ENCODE results near the gene SS18L1.

Gene SS18L1

DNA sequence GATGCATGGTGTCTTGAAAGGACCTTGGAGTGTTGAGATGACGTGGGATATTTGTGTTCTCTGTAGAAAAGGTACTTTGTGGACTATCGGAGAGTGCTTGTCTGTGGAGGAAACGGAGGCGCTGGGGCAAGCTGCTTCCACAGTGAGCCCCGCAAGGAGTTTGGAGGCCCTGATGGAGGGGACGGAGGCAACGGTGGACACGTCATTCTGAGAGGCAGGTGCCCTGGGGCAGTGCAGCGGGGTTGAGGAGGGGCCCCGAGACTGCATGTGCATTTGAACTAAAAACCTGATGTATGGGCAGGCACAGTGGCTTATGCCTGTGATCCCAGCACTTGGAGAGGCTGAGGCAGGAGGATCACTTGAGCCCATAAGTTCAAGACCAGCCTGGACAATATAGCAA, 52.2 kb downstream of the SS18L1 start:
- no peak for DNase-seq (ENCODE audit: low read depth)

GRCh38 chr20:62196286-62196685, 52.7 kb downstream of the SS18L1 start:
- no peak for DNase-seq (ENCODE audit: low read depth)

DNA sequence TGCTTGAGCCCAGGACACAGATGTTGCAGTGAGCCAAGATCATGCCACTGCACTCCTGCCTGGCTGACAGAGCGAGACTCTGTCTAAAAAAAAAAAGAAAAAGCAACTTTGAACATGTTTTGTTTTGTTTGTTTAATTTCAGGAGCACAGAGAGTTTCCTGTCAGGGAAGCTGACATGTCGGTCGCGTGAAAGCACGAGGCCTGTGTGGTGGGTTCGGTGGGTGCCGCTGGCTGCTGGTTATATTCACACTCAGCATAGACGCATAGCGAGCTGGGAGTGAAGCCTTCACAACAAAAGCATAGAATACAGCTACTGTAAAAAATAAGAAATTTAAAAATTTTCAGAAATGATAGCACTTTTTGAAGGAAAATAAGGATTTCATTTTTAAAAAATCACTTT, 53.7 kb downstream of the SS18L1 start:
- DNase-seq (ENCODE audit: low read depth): no peak

DNA sequence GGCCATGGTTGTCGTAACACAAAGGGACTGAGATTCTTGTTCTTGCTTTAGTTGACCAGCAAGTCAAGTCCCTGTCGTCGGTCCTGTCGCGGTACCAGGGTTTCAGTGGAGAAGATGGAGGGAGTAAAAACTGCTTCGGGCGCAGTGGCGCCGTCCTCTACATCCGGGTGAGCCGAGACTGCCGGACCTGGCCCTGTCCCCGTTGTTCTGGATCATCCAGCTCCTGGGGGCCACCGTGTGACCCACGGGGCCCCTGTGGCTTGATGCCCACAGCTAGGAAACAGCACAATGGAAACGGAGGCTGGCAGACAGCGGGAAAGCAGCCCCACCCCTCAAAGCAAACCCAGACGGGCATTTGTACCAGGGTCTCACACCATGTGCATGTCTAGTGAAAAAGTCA, 54.2 kb downstream of the SS18L1 start:
- DNase-seq (ENCODE audit: low read depth): no peak

DNA sequence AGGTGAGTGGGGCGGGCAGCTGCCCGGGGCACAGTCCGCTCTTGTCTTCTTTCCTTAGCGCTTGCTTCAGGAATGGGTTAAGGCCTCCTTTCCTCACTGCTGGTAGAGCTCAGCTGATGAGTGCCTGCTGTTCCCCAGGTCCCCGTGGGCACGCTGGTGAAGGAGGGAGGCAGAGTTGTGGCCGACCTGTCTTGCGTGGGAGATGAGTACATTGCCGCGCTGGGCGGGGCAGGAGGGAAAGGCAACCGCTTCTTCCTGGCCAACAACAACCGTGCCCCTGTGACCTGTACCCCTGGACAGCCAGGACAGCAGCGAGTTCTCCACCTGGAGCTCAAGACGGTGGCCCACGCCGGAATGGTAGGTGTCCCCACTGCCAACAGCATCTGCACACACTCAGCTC, 54.9 kb downstream of the SS18L1 start:
- no peak for DNase-seq (ENCODE audit: low read depth)

- DNase-seq (ENCODE audit: low read depth): no peak
Observed at GRCh38 chr20:62198931-62199330, 55.4 kb downstream of the SS18L1 start.

GRCh38 chr20:62200491-62201172, 57.1 kb downstream of the SS18L1 start:
- DNase-seq (ENCODE audit: low read depth): no peak

DNA sequence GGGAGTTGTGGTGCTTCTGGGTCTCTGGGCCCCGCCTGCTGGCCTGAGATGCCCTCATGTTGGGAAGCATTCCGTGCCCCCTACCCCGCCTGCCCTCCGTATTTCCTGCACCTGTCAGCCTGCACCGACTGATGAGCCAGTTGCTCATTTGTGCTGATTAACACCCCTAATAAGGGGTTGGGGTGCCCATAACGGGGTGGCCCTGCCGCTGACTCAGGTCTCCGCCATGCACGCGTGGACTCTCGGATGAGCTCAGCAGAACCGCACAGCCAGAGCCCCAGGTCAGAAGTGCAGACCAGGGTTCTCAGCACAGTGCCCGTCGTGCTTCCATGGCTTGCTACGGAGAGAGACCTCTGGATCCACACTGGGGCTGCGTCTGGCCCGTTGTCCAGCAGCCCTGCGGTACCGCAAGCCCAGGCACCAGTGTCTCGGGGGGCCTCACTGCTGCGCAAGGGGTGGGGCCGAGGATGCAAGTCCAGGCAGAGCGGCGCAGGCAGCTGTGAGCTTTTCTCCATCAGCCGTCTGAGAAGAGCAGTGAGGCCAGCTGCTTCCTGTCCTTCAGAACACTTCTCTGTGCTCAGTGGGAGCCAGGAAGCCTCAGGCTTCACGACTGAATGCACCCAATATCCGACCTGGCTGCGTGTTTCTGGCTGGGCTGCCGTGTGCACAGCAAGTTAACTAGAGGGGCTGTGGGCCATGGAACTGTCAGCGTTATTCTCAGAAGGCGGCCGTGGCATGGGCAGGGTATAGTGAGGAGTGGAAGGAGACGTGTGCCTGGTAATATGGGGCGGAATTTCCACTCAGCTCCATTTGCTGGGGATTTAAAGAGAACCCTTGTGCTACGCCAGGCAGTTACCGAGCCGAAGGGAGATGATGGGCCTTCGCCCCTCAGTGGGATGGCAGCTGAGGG, 57.9 kb downstream of the SS18L1 start:
- DNase-seq (ENCODE audit: low read depth): no peak

- DNase-seq (ENCODE audit: low read depth): no peak
Observed at GRCh38 chr20:62202083-62202395, 58.5 kb downstream of the SS18L1 start.

DNA sequence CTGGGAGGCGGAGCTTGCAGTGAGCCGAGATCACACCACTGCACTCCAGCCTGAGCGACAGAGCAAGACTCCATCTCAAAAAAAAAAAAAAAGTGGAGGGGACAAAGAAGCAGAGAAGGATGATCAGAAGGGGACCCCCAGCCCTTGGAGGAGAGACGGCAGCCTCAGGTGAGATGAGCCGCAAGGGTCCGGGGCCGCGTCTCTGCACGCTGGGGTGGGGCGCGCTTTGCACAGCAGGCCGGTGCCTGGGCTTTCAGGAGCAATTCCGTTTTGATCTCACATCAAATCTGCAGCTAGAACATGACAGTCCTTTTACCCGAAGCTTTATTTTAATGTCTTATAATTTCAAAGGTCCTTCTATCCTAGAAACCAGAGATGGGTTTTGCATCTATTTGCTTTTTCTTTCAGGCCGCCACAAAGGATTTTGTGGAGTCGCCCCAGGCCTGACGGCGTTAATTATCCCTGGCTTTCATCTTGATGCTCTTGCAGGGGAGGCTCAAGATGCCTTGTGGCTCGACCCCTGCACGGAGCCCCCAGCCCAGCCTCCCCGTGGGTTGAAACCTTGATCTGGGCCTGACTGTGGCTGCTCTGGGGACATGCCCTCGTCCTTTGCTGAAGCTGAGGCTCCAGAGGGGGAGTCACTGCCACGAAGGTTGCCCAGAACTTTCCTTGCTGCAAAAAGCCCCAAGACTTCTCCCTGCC, 59.3 kb downstream of the SS18L1 start:
- DNase-seq (ENCODE audit: low read depth): no peak

- no peak for DNase-seq (ENCODE audit: low read depth)
Observed at GRCh38 chr20:62203378-62204030, 59.9 kb downstream of the SS18L1 start.

GRCh38 chr20:62205618-62206387, 62.2 kb downstream of the SS18L1 start:
- DNase-seq (ENCODE audit: low read depth): no peak

DNA sequence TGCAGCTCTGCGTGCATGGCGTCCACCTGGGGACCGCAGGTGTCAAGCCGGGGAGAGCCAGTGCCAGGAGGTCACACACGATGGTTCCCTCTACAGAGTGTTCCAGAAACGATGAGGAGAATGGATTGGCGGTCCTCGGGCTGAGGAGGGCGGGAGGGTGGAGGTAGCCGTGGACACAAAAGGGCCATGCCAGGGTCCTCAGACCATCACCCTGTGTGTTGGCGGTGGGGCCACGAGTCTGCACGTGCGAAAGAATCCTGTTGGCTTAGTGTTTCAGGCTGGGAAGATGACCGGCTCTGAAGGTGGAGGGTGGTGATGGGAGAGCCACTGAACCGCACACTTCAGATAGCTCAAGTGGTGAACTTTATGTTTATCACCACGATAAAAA, 62.8 kb downstream of the SS18L1 start:
- DNase-seq (ENCODE audit: low read depth): no peak

DNA sequence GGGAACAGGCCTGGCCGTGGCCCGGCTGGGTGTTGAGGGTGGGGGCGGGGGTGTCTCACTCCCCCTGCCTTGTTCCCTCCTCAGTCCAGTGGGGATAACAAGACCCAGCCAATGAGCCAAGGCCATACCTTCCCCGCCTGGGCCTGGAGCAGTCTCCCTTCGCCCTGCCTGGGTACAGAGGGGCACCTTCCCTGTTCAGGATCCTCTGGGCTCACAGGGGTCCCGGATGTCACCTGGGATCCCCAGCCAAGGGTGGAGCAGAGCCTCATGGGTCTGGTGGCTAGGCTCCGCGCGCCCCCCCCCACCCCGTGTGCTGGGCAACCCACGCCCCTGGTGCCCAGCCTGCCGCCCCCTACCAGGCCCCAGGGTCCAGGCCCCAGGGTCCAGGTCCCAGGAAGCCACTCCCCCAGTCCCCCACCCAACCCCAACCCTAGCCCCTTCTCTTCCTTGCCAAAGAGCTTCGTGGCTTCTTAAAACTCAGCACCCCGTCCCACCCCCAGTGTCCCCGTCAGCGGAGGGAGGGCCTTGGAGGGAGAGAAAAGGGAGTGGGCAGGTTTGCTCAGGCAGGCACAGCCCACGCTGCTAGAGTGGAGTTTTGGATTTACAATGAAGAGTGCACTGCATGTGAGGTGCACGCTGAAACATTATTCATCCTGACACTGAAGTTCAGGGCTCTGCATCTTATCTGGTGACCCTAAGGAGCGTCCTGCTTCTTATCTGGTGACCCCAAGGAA, 64.7 kb downstream of the SS18L1 start:
- no peak for DNase-seq (ENCODE audit: low read depth)

DNA sequence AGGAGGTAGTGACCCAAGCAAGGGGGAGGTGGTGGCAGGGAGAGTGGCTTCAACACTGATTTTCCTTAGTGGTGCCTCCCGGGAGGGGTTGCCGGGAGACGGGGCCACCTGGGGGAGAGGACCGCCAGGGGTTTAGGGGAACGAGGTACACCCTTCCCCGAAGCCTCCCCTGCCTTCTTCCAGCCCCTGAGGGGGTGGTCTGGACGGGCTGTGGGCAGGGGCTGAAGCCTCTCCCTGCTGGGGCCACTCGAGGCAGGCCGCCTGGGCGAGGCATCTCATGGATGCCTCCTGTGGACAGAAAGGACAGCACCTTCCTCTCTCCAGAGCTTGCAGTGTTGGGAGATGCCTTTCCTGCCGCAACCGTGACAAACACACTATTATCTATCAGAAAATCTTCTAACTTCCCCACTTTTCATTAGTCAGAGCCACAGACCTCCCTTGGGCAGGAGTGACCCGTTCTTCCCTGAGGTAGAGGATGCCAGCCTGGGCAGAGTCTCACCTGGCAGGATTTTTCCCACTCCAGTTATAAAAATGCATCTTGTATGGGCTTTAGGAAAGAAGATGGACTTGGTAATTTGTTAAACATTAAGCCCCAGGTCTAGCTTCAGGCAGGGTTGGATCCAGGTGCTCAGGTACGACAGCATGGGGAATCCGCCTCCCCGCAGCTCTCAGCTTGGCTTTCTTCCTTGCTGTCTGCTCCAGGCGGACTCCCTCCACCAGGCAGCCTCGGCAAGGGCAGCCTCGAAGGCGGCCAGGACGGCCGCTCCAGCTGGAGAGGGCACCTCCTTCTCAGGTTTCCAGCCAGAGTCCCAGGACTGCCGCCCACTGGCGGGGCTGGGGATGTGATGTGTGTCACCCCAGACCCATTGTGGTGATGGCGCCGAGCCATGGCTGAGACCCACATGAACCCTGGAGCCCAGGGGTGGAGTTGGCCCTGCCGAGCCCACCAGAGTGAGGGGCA, 65.5 kb downstream of the SS18L1 start:
- no peak for DNase-seq (ENCODE audit: low read depth)

DNA sequence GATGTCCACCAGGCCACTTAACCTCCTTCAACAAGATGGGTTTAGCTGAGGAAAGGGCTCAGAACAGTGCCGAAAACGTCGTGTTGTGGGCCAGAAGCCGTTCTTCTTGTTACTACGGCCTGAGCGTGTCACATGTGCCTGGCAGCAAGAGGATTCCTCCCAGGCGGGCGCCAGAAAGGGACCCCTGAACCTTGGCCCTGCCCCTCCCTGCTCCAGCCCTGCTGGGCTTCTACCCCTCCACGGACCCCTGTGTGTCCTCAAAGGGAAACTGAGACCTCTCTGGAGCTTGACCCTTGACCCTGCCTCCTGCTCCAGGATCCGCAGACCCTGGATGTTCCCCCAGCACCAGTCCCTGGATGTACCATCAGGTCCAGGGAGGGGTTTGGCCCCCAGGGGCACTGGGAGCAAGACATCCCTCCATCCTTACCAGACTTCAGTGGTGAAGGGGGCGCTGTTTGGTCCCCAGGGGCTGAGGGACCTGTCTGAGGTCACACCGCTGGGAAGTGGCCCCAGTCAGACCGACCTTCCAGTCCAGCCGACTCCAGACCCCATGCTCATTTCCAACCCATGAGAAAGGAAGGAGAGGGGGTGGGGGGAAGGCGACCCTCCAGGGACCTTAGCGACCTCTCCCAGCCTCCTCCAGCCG, 66.4 kb downstream of the SS18L1 start:
- DNase-seq (ENCODE audit: low read depth): no peak

- DNase-seq (ENCODE audit: low read depth): no peak
Observed at GRCh38 chr20:62210496-62210855, 66.9 kb downstream of the SS18L1 start.

DNA sequence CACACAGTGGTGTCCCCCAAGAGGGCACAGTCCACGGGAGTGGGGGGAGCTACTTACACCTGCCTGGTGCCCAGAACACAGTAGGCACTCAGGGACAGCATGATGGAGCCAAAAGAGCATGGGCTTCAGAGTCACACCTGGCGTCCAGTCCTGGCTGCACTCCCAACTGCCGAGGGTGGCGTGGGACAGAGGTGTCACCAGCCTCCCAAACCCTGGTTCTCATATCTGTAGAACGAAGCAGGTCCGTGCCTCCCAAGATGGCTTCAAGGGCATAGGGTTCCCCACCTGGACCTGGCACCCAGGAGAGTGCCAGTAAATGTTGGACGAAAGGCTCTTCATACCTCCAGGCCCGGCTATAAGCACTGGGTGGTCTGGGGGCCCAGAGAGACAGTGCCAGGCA, 67.6 kb downstream of the SS18L1 start:
- no peak for DNase-seq (ENCODE audit: low read depth)

DNA sequence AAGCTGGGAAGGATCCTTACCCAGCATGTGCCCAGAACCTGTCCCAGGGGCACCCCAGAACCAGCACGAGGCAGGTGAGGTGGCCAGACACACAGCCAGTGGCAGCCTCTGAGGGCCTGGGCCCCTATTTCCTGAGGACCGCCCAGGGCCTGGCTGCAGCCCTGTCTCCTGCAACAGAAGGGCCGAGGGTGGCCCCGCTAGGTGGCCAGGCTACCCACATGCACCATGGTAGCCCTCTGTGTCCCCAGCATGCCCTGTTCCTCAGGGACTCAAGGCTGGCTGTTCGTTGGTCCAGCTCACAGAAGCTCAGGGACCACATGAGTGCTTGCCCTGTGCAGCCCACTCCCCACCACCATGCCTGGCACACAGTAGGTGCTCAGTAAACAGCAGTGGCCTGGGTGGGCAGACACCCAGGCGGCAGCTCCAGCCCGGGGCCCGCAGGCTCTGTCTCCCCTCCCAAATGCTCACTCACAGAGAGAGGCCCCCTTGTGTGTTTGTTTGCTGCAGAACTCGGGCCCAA, 68.3 kb downstream of the SS18L1 start:
- no peak for DNase-seq (ENCODE audit: low read depth)

Measured in stromal cell of bone marrow (primary cell).